ENCODE measurements around the gene SDK2.

The SDK2 gene

GRCh38 chr17:73508057-73508930, 136.0 kb downstream of the SDK2 start:
- DNase-seq (ENCODE audit: low read depth) = no peak

- no peak for DNase-seq (ENCODE audit: low read depth)
Measured at GRCh38 chr17:73506470-73507435, 137.5 kb downstream of the SDK2 start.

DNA sequence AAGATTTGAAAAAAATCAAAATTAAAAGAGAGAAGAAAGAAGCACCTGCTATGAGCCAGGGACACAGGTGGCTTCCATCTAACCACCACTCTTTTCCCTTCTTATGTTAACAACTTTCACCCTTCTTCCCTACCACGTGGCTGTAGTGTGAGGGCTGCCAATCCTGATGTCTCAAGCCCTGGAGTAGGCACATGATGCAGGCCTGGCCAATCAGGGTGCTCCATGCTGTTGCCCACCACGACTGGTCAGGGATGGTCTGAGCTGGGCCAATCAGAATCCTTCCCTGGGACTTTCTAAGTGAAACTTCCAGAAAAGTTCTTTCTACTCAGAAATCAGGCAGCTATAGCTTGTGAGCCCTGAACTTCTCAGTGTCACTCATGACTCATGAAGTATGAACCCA, 140.7 kb downstream of the SDK2 start:
- no peak for DNase-seq (ENCODE audit: low read depth)

- no peak for DNase-seq (ENCODE audit: low read depth)
Measured at GRCh38 chr17:73500414-73500999, 143.7 kb downstream of the SDK2 start.

GRCh38 chr17:73498886-73499554, 145.2 kb downstream of the SDK2 start:
- no peak for DNase-seq (ENCODE audit: low read depth)

DNA sequence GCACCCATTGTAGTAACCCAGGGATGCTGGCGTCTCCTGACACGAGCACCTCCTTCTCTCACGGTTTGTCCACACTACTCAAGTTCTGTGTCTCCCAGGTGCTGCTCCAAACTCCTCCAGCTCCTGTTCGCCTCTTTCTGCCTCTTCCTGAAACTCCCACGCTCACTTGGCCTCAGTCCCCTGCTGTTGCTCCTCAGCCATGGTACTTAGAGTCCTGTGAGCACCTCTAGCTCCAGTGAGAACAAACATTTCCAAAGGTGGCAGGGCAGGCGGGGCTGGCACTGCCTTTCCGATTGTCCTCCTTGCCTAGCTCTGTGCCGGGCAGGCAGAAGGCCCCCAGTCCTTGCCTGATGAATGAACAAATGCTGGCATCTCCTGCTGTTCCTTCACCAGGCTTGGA, 146.1 kb downstream of the SDK2 start:
- no peak for DNase-seq (ENCODE audit: low read depth)

- no peak for DNase-seq (ENCODE audit: low read depth)
Measured at GRCh38 chr17:73497721-73498120, 146.5 kb downstream of the SDK2 start.

DNA sequence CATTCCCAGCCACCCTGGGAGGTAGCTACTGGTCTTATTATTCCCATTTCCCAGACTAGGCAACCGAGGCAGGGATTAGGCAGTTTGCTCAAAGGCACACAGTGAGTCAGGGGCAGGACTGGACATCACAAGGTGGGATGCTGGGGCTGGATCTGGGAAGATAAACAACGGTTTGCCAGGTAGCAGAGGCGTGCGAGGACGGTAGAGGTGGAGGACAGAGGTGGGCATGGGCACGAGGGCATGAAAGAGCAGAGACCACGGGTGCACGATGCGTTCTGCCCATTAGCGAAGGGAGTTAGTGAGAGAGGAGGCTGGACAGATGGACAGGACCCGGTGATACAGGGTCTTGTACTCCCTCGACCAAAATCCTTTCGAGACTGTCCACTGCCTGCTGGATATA, 148.0 kb downstream of the SDK2 start:
- no peak for DNase-seq (ENCODE audit: low read depth)

- no peak for DNase-seq (ENCODE audit: low read depth)
Measured at GRCh38 chr17:73495641-73496040, 148.6 kb downstream of the SDK2 start.

DNA sequence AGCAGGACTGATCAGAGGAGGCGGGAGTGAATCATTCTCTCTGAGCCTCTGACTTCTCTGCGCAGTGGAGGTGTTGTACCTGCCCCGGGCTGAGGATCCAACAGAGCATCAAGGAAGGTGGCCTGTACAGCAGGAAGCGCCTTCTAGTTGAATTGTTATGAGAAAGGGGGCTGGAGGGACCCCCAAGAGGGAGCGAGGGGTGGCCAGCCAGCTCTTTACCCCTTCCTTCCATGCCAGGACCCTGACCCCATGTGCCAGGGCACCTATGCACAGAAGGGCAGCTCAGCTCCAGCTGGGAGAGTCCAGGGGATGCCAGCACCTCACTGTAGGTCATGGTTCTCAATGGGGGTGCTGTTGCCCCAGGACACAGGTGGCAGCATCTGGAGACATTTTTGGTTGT, 149.3 kb downstream of the SDK2 start:
- DNase-seq (ENCODE audit: low read depth) = no peak

DNA sequence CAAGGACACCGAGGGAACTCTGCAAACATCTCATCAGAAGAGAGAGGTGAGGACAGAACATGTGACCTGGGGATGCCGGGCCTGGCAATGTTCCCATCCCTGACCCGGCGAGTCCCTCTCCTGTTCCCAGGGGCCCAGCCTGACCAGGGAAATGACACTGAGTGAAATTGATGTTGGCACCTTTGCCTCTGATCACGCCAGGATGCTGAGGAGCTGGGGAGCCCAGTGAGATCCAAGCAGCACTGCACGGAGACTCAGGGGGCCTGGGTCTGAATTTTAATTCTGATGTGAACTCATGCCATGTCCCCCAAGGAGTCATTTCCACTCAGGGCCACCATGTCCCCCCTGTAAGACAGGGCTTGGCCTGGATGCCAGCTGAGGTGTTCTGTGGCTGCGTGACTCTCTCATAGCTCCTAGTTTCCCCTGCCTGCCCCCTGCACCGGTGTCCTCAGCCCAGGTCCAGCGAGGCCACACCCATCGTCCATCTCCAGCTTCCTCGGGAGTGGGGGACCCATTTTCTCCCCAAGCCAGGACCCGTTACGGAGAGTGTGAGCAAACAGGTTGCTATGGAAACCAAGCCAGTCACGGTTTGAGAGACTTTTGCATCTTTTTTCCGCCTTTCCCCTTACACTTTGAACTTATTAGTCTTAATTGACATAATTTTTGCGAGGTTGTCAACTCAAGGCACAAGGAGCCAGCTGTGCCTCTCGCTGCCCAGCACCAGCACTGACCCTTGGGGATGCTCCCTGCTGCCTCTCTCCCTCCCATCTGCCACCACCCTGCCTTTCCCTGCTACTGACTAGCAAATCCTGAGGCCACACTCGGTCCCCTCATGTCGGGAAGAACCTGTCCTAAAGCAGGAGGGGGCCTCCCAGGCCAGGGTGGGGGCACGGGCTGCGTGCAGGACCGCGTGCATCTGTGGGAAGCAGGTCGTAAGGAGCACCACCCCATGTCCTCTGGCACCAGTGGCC, 150.0 kb downstream of the SDK2 start:
- no peak for DNase-seq (ENCODE audit: low read depth)

- DNase-seq (ENCODE audit: low read depth) = no peak
Measured at GRCh38 chr17:73492821-73493814, 151.1 kb downstream of the SDK2 start.

DNA sequence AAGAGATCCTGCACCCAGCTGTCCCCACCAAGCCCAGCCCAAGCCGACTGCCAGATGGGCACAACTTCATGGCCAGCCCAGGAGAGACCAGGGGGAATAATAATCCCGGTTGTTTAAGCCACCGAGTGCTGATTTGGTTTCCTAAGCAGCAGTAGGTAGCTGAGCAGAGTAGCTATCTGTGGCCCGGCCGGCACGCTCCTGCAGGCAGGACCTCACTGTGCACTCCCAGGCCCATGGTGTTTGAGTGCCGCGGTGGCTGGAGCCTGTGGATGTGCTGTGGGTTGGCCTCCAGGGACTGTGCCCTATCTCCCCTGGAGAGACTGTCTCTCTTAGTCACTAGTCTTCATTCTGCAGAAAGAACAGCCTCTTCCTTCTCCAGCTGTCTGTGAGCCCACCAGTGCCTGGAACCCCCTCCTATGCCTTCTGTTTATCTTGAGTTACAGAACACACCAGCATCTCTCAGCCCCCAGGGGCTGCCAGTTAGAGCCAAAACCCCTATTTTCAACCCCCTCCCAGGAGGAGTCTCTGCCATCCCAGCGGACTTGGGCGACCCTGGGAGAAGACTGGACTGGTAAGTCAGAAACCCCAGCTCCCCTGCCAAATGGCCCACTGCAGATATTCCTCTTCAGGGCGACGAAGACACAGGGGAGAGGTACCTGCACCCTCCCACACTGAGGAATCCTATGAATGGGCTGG, 152.0 kb downstream of the SDK2 start:
- DNase-seq (ENCODE audit: low read depth) = no peak

DNA sequence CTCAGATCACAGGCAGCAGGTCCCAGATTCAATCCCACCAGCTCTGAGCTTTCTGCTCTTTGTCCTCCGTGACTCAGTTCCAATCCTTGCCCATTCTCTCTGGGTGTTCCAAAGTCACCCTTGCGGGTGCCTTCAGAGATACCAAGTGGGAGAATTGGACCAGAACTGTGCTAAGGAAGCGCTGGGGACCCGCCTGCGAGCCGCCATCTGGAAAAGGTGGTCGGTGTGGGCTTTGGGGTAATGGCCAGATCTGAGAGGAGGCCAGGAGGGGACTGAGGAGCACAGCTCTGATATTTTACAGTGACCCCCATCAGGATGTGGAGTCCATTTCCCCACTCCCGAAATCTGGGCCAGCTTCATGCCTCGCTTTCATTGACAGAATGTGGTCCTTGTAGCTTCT, 152.6 kb downstream of the SDK2 start:
- DNase-seq (ENCODE audit: low read depth) = no peak

DNA sequence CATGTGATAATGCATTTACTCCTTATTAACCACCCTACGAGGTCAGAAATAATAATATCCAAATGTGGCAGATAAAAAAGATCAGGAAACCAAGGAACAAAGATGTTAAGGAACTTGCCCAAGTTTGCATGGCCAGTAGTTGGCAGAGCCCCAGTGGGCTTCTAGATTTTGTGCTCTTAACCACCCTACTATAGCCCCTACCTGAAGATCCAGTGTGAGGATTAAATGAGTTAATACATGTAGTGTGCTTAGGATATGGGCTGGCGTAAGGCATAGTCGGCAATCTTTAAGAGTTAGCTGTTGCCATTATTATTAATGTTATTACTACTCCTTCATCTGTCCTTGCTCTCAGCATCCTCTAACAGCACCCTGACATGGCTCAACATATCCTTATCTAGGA, 153.4 kb downstream of the SDK2 start:
- DNase-seq (ENCODE audit: low read depth) = no peak

GRCh38 chr17:73489991-73490390, 154.3 kb downstream of the SDK2 start:
- no peak for DNase-seq (ENCODE audit: low read depth)

- DNase-seq (ENCODE audit: low read depth) = no peak
Measured at GRCh38 chr17:73489333-73489732, 154.9 kb downstream of the SDK2 start.

DNA sequence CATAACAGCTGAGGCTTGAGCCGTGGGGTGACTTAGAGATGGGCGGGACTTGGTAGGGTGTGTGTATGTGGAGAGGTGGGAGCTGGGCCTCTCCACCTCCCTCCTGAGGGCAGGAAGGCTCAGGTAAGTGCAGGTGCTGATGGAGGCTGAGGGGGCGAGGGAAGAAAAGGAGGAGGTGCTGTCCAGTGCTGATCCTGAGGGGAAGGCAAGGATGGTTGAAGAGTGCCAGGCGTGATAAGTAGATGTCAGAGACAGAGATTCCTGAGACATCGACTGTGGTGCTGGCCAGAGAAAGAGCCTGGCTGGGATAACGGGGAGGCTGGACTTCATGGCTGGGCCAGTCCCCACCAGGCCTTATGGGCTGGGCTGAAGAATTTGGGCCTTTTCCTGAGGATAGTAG, 159.1 kb downstream of the SDK2 start:
- DNase-seq (ENCODE audit: low read depth) = no peak

GRCh38 chr17:73482894-73483293, 161.4 kb downstream of the SDK2 start:
- no peak for DNase-seq (ENCODE audit: low read depth)
